ENCODE data around the gene RAB8B.

Gene RAB8B

DNA sequence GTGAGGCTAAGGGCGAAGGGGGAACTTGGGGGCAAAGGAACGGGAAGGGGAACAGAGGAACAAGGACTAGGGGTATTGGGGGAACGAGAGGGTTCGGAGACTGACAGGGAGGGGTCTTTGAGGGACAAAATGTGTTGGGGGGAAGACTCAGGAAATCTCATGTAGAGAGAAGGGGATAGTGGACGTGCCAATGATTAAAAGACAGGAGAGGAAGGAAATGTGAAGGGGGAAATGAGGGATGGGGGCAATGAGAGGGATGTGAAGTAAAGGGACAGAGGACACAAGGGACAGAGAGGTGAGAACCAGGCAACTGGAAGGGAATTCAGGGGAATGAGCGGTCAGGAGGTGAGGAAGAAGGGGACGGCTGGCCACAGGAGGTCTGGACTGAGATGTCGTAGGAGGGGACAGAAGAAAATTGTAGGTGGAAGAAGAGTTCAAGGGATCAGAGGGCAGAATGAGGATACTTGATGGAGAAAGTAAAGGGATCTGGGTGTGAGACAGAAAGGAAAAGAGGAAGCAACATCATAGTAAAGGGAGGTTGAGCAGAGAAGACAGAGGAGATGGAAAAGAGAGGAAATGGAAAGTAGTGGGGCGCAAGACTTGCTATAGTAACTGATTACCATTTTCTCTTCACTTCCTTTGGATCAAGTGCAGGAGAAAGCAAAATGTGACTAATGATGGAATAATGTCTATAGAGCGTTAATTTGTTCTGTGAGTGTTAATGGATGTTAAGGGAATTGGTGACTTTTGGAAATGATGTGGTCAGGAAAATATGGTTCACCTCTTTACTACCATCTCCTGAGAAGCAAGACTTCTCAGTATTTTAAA, 749 bp downstream of the RAB8B start (continued):
- no peak for TF ChIP-seq ZNF274 (IDR thresholded peaks at IDR 0.05; ENCODE audit: low read length)
- 0 out of 2 replicates have a peak, but pooled peaks have one; percentile 43 for TF ChIP-seq ZNF274 (tag by site-specific recombination; IDR thresholded peaks at IDR 0.05; ENCODE audit: borderline replicate concordance)
- TF ChIP-seq PRDM1 (tag by site-specific recombination; IDR thresholded peaks at IDR 0.05), result peak; percentile 97
- peak; percentile 18; the same call in 1 of the 2 replicates for TF ChIP-seq GLIS1 (tag by site-specific recombination; IDR thresholded peaks at IDR 0.05)
- no peak for TF ChIP-seq ZNF571 (tag by site-specific recombination; IDR thresholded peaks at IDR 0.05)
- TF ChIP-seq ZBTB20 (tag by site-specific recombination; IDR thresholded peaks at IDR 0.05), result peak; percentile 70; the same call in 1 of the 2 replicates
- no peak for TF ChIP-seq FEZF1 (tag by site-specific recombination; IDR thresholded peaks at IDR 0.05)
- peak; percentile 30; the same call in 1 of the 2 replicates for TF ChIP-seq ZFP69B (tag by site-specific recombination; IDR thresholded peaks at IDR 0.05)
- no peak for TF ChIP-seq ZNF596 (tag by site-specific recombination; IDR thresholded peaks at IDR 0.05)
- no peak; the same call in 1 of the 2 replicates for TF ChIP-seq ZNF391 (tag by site-specific recombination; IDR thresholded peaks at IDR 0.05; ENCODE audit: borderline replicate concordance, low read depth)
- peak; percentile 6; the same call in 1 of the 2 replicates for TF ChIP-seq KLF1 (tag by site-specific recombination; IDR thresholded peaks at IDR 0.05)
- no peak for TF ChIP-seq ZNF513 (tag by site-specific recombination; IDR thresholded peaks at IDR 0.05)
- no peak for TF ChIP-seq ZNF792 (tag by site-specific recombination; IDR thresholded peaks at IDR 0.05)
- TF ChIP-seq, protein P1, sequence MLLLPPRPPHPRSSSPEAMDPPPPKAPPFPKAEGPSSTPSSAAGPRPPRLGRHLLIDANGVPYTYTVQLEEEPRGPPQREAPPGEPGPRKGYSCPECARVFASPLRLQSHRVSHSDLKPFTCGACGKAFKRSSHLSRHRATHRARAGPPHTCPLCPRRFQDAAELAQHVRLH (tag by site-specific recombination; IDR thresholded peaks at IDR 0.05), result no peak
- TF ChIP-seq, protein P2, sequence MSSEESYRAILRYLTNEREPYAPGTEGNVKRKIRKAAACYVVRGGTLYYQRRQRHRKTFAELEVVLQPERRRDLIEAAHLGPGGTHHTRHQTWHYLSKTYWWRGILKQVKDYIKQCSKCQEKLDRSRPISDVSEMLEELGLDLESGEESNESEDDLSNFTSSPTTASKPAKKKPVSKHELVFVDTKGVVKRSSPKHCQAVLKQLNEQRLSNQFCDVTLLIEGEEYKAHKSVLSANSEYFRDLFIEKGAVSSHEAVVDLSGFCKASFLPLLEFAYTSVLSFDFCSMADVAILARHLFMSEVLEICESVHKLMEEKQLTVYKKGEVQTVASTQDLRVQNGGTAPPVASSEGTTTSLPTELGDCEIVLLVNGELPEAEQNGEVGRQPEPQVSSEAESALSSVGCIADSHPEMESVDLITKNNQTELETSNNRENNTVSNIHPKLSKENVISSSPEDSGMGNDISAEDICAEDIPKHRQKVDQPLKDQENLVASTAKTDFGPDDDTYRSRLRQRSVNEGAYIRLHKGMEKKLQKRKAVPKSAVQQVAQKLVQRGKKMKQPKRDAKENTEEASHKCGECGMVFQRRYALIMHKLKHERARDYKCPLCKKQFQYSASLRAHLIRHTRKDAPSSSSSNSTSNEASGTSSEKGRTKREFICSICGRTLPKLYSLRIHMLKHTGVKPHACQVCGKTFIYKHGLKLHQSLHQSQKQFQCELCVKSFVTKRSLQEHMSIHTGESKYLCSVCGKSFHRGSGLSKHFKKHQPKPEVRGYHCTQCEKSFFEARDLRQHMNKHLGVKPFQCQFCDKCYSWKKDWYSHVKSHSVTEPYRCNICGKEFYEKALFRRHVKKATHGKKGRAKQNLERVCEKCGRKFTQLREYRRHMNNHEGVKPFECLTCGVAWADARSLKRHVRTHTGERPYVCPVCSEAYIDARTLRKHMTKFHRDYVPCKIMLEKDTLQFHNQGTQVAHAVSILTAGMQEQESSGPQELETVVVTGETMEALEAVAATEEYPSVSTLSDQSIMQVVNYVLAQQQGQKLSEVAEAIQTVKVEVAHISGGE (tag by site-specific recombination; conservative IDR thresholded peaks at IDR 0.05; ENCODE audit: low read depth), result 0 out of 2 replicates have a peak, but pooled peaks have one; percentile 43
- no peak for TF ChIP-seq MYNN (tag by site-specific recombination; IDR thresholded peaks at IDR 0.05; ENCODE audit: borderline replicate concordance)
- TF ChIP-seq ZNF366 (tag by site-specific recombination; conservative IDR thresholded peaks at IDR 0.05), result peak; percentile 90
- TF ChIP-seq ZNF449 (tag by site-specific recombination; IDR thresholded peaks at IDR 0.05), result no peak
- TF ChIP-seq ZEB2 (tag by site-specific recombination; IDR thresholded peaks at IDR 0.05), result no peak
- no peak for TF ChIP-seq ZNF292 (tag by site-specific recombination; IDR thresholded peaks at IDR 0.05; ENCODE audit: borderline replicate concordance, low read depth)
- TF ChIP-seq, protein P3, sequence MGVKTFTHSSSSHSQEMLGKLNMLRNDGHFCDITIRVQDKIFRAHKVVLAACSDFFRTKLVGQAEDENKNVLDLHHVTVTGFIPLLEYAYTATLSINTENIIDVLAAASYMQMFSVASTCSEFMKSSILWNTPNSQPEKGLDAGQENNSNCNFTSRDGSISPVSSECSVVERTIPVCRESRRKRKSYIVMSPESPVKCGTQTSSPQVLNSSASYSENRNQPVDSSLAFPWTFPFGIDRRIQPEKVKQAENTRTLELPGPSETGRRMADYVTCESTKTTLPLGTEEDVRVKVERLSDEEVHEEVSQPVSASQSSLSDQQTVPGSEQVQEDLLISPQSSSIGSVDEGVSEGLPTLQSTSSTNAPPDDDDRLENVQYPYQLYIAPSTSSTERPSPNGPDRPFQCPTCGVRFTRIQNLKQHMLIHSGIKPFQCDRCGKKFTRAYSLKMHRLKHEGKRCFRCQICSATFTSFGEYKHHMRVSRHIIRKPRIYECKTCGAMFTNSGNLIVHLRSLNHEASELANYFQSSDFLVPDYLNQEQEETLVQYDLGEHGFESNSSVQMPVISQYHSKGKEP (tag by site-specific recombination; IDR thresholded peaks at IDR 0.05), result no peak
- peak; percentile 50; the same call in 1 of the 2 replicates for TF ChIP-seq ZBTB7A (tag by site-specific recombination; IDR thresholded peaks at IDR 0.05; ENCODE audit: low read depth)
- TF ChIP-seq, protein P4, sequence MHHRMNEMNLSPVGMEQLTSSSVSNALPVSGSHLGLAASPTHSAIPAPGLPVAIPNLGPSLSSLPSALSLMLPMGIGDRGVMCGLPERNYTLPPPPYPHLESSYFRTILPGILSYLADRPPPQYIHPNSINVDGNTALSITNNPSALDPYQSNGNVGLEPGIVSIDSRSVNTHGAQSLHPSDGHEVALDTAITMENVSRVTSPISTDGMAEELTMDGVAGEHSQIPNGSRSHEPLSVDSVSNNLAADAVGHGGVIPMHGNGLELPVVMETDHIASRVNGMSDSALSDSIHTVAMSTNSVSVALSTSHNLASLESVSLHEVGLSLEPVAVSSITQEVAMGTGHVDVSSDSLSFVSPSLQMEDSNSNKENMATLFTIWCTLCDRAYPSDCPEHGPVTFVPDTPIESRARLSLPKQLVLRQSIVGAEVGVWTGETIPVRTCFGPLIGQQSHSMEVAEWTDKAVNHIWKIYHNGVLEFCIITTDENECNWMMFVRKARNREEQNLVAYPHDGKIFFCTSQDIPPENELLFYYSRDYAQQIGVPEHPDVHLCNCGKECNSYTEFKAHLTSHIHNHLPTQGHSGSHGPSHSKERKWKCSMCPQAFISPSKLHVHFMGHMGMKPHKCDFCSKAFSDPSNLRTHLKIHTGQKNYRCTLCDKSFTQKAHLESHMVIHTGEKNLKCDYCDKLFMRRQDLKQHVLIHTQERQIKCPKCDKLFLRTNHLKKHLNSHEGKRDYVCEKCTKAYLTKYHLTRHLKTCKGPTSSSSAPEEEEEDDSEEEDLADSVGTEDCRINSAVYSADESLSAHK (tag by site-specific recombination; IDR thresholded peaks at IDR 0.05), result no peak
- no peak for TF ChIP-seq ZNF529 (tag by site-specific recombination; IDR thresholded peaks at IDR 0.05; ENCODE audit: insufficient replicate concordance)
